ENCODE data around the gene QRSL1. TPM values are rescaled to one million over a fixed set of nuclear protein-coding genes. Genes with fewer than 3 reads are reported as not detected.

The QRSL1 gene
- polyA plus RNA-seq, 1 of the 3 experiments (the other 2 are of a cell fraction): 5.7 TPM

DNA sequence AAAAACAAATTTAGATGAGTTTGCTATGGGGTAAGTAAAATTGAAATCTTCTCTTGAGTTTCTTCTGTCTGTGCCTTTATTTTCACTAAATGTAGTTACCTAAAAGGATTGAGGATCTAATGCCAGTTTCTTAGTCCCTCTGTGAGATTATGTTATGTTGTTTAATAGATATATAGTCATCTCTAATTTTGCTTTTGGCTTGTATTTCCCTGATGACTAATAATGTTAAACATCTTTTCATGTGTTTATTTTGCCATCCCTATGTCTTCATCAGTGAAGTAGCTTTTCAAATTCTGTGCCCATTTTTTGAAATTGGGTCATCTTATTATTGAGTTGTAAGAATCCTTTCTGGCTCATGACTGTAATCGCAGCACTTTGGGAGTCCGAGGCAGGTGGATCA, 13.7 kb downstream of the QRSL1 start:
- 90% methylated on average over 2 of the region's 2 CpGs for WGBS (ENCODE audit: low lambda C conversion rate)
- Histone ChIP-seq H3F3A (replicated peaks; ENCODE audit: insufficient read depth) (no peaks in the 10 kb centered on the region), H3K4me1 (ENCODE audit: control insufficient read depth in 1 of 2, insufficient read depth in 2 of 2, low read depth in 1 of 2, low read length in 1 of 2) (no peaks in the 10 kb centered on the region), H3K9ac (no peak overlapping the region), H2AFZ (ENCODE audit: low read depth) (no peak overlapping the region), H3K4me2 (no peak overlapping the region), H3K9me2 (no peaks in the 10 kb centered on the region), H3K27ac (ENCODE audit: low read depth in 2 of 2, low read length in 1 of 2) (no peak overlapping the region; a peak in 1 of 4 replicates), H4K20me1 (ENCODE audit: insufficient read depth) (no peaks in the 10 kb centered on the region), H3K36me3 (replicated peaks in 1 of 2; ENCODE audit: control insufficient read depth in 1 of 2, insufficient read depth in 2 of 2, low read length in 1 of 2) (peaks cover 21 to 41% of the 10 kb centered on the region in 2 experiments), H3K4me3 (ENCODE audit: low read depth in 2 of 2, low read length in 1 of 2) (no peak overlapping the region), H3K27me3 (ENCODE audit: insufficient read depth) (no peaks in the 10 kb centered on the region), H3K9me3 (no peaks in the 10 kb centered on the region), H3K79me2 (ENCODE audit: insufficient read depth) (peaks cover 25% of the 10 kb centered on the region; the same call in 1 of the 2 replicates)
- TF ChIP-seq, protein P1, sequence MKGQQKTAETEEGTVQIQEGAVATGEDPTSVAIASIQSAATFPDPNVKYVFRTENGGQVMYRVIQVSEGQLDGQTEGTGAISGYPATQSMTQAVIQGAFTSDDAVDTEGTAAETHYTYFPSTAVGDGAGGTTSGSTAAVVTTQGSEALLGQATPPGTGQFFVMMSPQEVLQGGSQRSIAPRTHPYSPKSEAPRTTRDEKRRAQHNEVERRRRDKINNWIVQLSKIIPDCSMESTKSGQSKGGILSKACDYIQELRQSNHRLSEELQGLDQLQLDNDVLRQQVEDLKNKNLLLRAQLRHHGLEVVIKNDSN (IDR thresholded peaks at IDR 0.05; ENCODE audit: borderline replicate concordance, low read depth): no peak
- TF ChIP-seq RFX5 (IDR thresholded peaks at IDR 0.05; ENCODE audit: low read length) (no peak), ELF1 (IDR thresholded peaks at IDR 0.05) (no peak), TEAD4 (IDR thresholded peaks at IDR 0.05; ENCODE audit: borderline replicate concordance, insufficient read depth) (no peak), GATA2 (CRISPR knock-in tag; IDR thresholded peaks at IDR 0.05) (no peak), TAF1 (IDR thresholded peaks at IDR 0.05; ENCODE audit: borderline replicate concordance, low read depth, low read length) (no peak)
- TF ChIP-seq, protein P2, sequence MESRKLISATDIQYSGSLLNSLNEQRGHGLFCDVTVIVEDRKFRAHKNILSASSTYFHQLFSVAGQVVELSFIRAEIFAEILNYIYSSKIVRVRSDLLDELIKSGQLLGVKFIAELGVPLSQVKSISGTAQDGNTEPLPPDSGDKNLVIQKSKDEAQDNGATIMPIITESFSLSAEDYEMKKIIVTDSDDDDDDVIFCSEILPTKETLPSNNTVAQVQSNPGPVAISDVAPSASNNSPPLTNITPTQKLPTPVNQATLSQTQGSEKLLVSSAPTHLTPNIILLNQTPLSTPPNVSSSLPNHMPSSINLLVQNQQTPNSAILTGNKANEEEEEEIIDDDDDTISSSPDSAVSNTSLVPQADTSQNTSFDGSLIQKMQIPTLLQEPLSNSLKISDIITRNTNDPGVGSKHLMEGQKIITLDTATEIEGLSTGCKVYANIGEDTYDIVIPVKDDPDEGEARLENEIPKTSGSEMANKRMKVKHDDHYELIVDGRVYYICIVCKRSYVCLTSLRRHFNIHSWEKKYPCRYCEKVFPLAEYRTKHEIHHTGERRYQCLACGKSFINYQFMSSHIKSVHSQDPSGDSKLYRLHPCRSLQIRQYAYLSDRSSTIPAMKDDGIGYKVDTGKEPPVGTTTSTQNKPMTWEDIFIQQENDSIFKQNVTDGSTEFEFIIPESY (IDR thresholded peaks at IDR 0.05; ENCODE audit: borderline replicate concordance, low read depth): no peak
- TF ChIP-seq, protein P3, sequence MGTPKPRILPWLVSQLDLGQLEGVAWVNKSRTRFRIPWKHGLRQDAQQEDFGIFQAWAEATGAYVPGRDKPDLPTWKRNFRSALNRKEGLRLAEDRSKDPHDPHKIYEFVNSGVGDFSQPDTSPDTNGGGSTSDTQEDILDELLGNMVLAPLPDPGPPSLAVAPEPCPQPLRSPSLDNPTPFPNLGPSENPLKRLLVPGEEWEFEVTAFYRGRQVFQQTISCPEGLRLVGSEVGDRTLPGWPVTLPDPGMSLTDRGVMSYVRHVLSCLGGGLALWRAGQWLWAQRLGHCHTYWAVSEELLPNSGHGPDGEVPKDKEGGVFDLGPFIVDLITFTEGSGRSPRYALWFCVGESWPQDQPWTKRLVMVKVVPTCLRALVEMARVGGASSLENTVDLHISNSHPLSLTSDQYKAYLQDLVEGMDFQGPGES (IDR thresholded peaks at IDR 0.05; ENCODE audit: low read depth, low read length): no peak
- TF ChIP-seq, protein P4, sequence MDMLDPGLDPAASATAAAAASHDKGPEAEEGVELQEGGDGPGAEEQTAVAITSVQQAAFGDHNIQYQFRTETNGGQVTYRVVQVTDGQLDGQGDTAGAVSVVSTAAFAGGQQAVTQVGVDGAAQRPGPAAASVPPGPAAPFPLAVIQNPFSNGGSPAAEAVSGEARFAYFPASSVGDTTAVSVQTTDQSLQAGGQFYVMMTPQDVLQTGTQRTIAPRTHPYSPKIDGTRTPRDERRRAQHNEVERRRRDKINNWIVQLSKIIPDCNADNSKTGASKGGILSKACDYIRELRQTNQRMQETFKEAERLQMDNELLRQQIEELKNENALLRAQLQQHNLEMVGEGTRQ (IDR thresholded peaks at IDR 0.05; ENCODE audit: borderline replicate concordance, low read depth, low read length): no peak
- CTCF ChIA-PET: no interaction called here
- DNase-seq: no peak
- POLR2A ChIA-PET: no interaction called here

DNA sequence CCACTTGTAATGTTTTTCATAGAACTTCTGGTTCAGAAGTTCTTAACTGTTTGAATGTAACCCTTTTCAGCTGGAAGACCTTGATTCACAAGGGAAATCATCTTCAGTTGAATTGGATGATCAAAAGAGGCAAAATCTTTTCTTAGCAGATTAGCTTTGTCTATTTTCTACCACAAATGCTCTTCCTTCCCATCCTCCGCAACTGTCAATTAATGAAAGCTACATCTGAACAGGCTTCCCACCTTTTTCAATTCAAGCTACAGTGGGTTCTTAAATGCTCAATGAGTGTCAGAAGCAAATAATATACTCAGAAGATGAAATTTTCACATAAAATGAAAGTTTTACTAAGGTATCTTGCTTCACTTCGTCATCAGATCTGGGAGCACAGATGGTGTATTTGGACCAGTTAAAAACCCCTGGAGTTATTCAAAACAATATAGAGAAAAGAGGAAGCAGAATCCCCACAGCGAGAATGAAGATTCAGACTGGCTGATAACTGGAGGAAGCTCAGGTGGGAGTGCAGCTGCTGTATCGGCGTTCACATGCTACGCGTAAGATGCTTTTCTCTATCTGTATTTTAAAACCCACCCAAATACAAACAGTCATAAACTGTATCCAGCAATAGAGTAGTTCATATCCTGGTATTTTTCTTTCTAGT, 19.4 kb downstream of the QRSL1 start:
- TF ChIP-seq TCF12 (IDR thresholded peaks at IDR 0.05) (no peak), RCOR1 (IDR thresholded peaks at IDR 0.05; ENCODE audit: low read length) (no peak), SMC3 (IDR thresholded peaks at IDR 0.05; ENCODE audit: low read depth, low read length) (no peak), RFX5 (IDR thresholded peaks at IDR 0.05; ENCODE audit: low read length) (no peak), MEF2A (IDR thresholded peaks at IDR 0.05; ENCODE audit: borderline replicate concordance, low read depth) (no peak), RAD21 (IDR thresholded peaks at IDR 0.05; ENCODE audit: low read length) (no peak)
- TF ChIP-seq, protein P1 (IDR thresholded peaks at IDR 0.05; ENCODE audit: borderline replicate concordance, low read depth): no peak
- H3K27ac ChIP-seq (ENCODE audit: low read depth in 2 of 2, low read length in 1 of 2): no peak overlapping the region
- ChIA-PET CTCF (interaction anchor here (0.9 kb wide), 1 partner anchor 331 kb away, joined by 3 read pairs; no protein-coding TSS in a partner anchor), POLR2A (interaction anchor here (0.6 kb wide), 1 partner anchor 13 kb away, joined by 3 read pairs; no protein-coding TSS in a partner anchor)
- no peak overlapping the region for H3K4me3 ChIP-seq (ENCODE audit: low read depth in 2 of 2, low read length in 1 of 2)
- H3F3A ChIP-seq (replicated peaks; ENCODE audit: insufficient read depth): no peaks in the 10 kb centered on the region
- H3K9ac ChIP-seq: no peak overlapping the region
- H3K4me1 ChIP-seq (ENCODE audit: control insufficient read depth in 1 of 2, insufficient read depth in 2 of 2, low read depth in 1 of 2, low read length in 1 of 2): no peaks in the 10 kb centered on the region
- H3K79me2 ChIP-seq (ENCODE audit: insufficient read depth): no peaks in the 10 kb centered on the region
- 97% methylated on average over 7 of the region's 7 CpGs for WGBS (ENCODE audit: low lambda C conversion rate)
- H3K9me3 ChIP-seq: no peaks in the 10 kb centered on the region
- no peaks in the 10 kb centered on the region for H3K9me2 ChIP-seq
- no peak for DNase-seq
- H3K4me2 ChIP-seq: no peak overlapping the region
- no peak overlapping the region for H2AFZ ChIP-seq (ENCODE audit: low read depth)
- H4K20me1 ChIP-seq (ENCODE audit: insufficient read depth): no peaks in the 10 kb centered on the region
- peaks cover 47 to 51% of the 10 kb centered on the region in 2 experiments for H3K36me3 ChIP-seq (replicated peaks in 1 of 2; ENCODE audit: control insufficient read depth in 1 of 2, insufficient read depth in 2 of 2, low read length in 1 of 2)
- H3K27me3 ChIP-seq (ENCODE audit: insufficient read depth): no peaks in the 10 kb centered on the region

Measured in SK-N-SH (cell line).